Keratinocyte (primary cell): ENCODE data around the gene TADA3.

Experiments used
- CTCF ChIP-seq, 3 experiments: IDR thresholded peaks in 1 of 3; conservative IDR thresholded peaks in 1 of 3; optimal IDR thresholded peaks in 1 of 3; 2 replicates in 2 of 3; 3 replicates in 1 of 3; pipeline versions ENCODE3 to v1.5.1; 2011; ENCODE audit warnings: low read length in 3 of 3, mild to moderate bottlenecking in 3 of 3, moderate library complexity in 2 of 3, control low read depth in 1 of 3, inconsistent platforms in 1 of 3; ENCODE audit not compliant: insufficient read depth in 2 of 3; ENCODE audit errors: extremely low read depth in 1 of 3
- EZH2 ChIP-seq: IDR thresholded peaks from one replicate; pipeline ENCODE4 v1.6.1; 2012; ENCODE audit warnings: inconsistent platforms, mild to moderate bottlenecking, low read length, moderate library complexity

DNA sequence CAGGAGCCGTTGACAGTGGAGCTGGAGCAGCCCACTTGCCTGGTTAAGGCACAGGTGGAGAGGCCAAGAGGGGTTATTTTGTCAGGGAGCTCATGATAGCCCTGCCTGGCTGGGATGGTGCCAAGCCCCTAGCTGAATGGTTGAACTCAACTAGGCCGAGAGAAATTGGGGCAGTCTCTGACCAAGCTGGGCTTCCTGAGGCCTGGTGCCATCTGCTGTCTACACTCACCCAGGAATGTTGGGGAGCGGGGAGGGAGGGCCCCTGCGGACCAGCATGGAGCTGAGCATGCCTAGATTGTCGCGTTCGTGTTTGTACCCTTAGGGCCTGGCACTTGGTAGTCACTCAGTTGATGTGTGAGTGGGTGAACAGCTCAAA, 59.5 kb downstream of the TADA3 start:
- TF ChIP-seq CTCF (optimal IDR thresholded peaks at IDR 0.05 in 1 of 3, IDR thresholded peaks at IDR 0.05 in 1 of 3, conservative IDR thresholded peaks at IDR 0.05 in 1 of 3; ENCODE audit: extremely low read depth in 1 of 3, insufficient read depth in 2 of 3, low read length in 3 of 3) = peak; percentile 11 to 40 (median 16)
- TF ChIP-seq EZH2 = no peak
